IMR-90 (cell line): ENCODE measurements around the gene NFIX. TPM values are rescaled to one million over a fixed set of nuclear protein-coding genes. Genes with fewer than 3 reads are reported as not detected.
"Not testable (repeated sequence)": the region's sequence is repeated elsewhere in the genome, so short reads cannot be mapped to it uniquely, and the experiment has no call there.

Experiments used
- ATAC-seq: fragments of 200-7000 bp; cut with Tn5 transposase; 2 replicates; pipeline ENCODE4 v1.9.1; 2020; ENCODE audit warnings: low read depth, mild to moderate bottlenecking, moderate library complexity
- BruUV-seq: library from RNA; stranded (reverse); fragments of 400-500 nt; replicated peaks from 2 replicates; lab custom pipeline; 2021; lab: Mats Ljungman, UMichigan
- CTCF ChIA-PET: fragments of 300-600 bp; formaldehyde crosslinking; extraction: SDS; loops from one replicate; lab custom pipeline; 2021; ENCODE audit warnings: antibody characterized with exemption; lab: Yijun Ruan, JAX
- POLR2A ChIA-PET: fragments of 300-600 bp; sonication (Branson Sonifier 250); formaldehyde crosslinking; loops from one replicate; lab custom pipeline; 2022; ENCODE audit warnings: antibody characterized with exemption; ENCODE audit not compliant: unreplicated experiment; lab: Charles Lee
- DNase-seq: peaks from one replicate; pipeline ENCODE4 v3.0.0; 2013
- H2AFZ ChIP-seq: replicated peaks from 2 replicates; pipeline ENCODE3; 2013; ENCODE audit warnings: low read length, mild to moderate bottlenecking; ENCODE audit not compliant: poor library complexity
- H2AK5ac ChIP-seq: 2 replicates; pipeline ENCODE4 v1.6.1; 2013; ENCODE audit warnings: low read depth, low read length, inconsistent platforms
- H2AK9ac ChIP-seq: replicated peaks from 2 replicates; pipeline ENCODE3; 2013; ENCODE audit warnings: mild to moderate bottlenecking, low read depth, low read length, moderate library complexity; ENCODE audit not compliant: poor library complexity
- H2BK120ac ChIP-seq: 2 replicates; pipeline ENCODE4 v1.6.1; 2013; ENCODE audit warnings: low read depth, low read length, inconsistent platforms
- H2BK15ac ChIP-seq: 3 replicates; pipeline ENCODE4 v1.6.1; 2013; ENCODE audit warnings: low read depth, low read length, inconsistent platforms
- H2BK20ac ChIP-seq: 2 replicates; pipeline ENCODE4 v1.6.1; 2013; ENCODE audit warnings: low read depth, mild to moderate bottlenecking, inconsistent platforms, low read length, moderate library complexity
- H2BK5ac ChIP-seq: 2 replicates; pipeline ENCODE4 v1.6.1; 2013; ENCODE audit warnings: mild to moderate bottlenecking, low read depth, low read length, inconsistent platforms; ENCODE audit not compliant: poor library complexity, severe bottlenecking
- H3K14ac ChIP-seq: replicated peaks from 2 replicates; pipeline ENCODE4 v1.6.1; 2013; ENCODE audit warnings: low read depth, low read length, inconsistent platforms
- H3K18ac ChIP-seq: 2 replicates; pipeline ENCODE4 v1.6.1; 2013; ENCODE audit warnings: low read depth, low read length, control low read depth
- H3K23ac ChIP-seq: 2 replicates; pipeline ENCODE4 v1.6.1; 2013; ENCODE audit warnings: low read depth, low read length, inconsistent platforms
- H3K27ac ChIP-seq: 2 replicates; pipeline ENCODE4 v1.5.1; 2013; ENCODE audit warnings: mild to moderate bottlenecking, control low read depth, low read length; ENCODE audit not compliant: insufficient read depth
- H3K27me3 ChIP-seq: 2 replicates; pipeline ENCODE4 v1.6.1; 2013; ENCODE audit warnings: low read length; ENCODE audit not compliant: control insufficient read depth, insufficient read depth
- H3K36me3 ChIP-seq: 2 replicates; pipeline ENCODE4 v1.6.1; 2013; ENCODE audit warnings: low read length, mixed read lengths; ENCODE audit not compliant: control insufficient read depth, insufficient read depth
- H3K4ac ChIP-seq: 2 replicates; pipeline ENCODE4 v1.6.1; 2013; ENCODE audit warnings: low read depth, low read length, inconsistent platforms
- H3K4me1 ChIP-seq: 2 replicates; pipeline ENCODE4 v1.6.1; 2013; ENCODE audit warnings: low read length, mixed read lengths; ENCODE audit not compliant: control insufficient read depth, insufficient read depth
- H3K4me2 ChIP-seq: 2 replicates; pipeline ENCODE4 v1.6.1; 2013; ENCODE audit warnings: low read depth, mild to moderate bottlenecking, control low read depth, low read length, moderate library complexity
- H3K4me3 ChIP-seq: 2 replicates; pipeline ENCODE4 v1.5.1; 2013; ENCODE audit warnings: low read depth, mild to moderate bottlenecking, control low read depth, low read length, moderate library complexity; ENCODE audit not compliant: insufficient read depth
- H3K56ac ChIP-seq: 2 replicates; pipeline ENCODE4 v1.6.1; 2013; ENCODE audit warnings: low read length, inconsistent platforms; ENCODE audit not compliant: insufficient read depth; ENCODE audit errors: extremely low read depth
- H3K79me1 ChIP-seq, 2 experiments: 2 replicates each; pipeline ENCODE4 v1.6.1; 2013; ENCODE audit warnings: low read length in 2 of 2, inconsistent platforms in 1 of 2, low read depth in 1 of 2
- H3K9ac ChIP-seq: 2 replicates; pipeline ENCODE4 v1.6.1; 2013; ENCODE audit warnings: low read depth, low read length, control low read depth
- H3K9me1 ChIP-seq: 2 replicates; pipeline ENCODE4 v1.6.1; 2013; ENCODE audit warnings: low read length, inconsistent platforms; ENCODE audit not compliant: insufficient read depth
- H3K9me3 ChIP-seq: 2 replicates; pipeline ENCODE4 v1.6.1; 2013; ENCODE audit warnings: low read length; ENCODE audit not compliant: control insufficient read depth, insufficient read depth
- H4K20me1 ChIP-seq: 2 replicates; pipeline ENCODE4 v1.6.1; 2013; ENCODE audit warnings: low read length, inconsistent platforms; ENCODE audit not compliant: insufficient read depth
- H4K5ac ChIP-seq: 2 replicates; pipeline ENCODE4 v1.6.1; 2013; ENCODE audit warnings: mild to moderate bottlenecking, low read depth, low read length, control low read depth
- H4K8ac ChIP-seq, 2 experiments: 2 replicates each; pipeline ENCODE4 v1.6.1; 2013; ENCODE audit warnings: low read depth in 2 of 2, low read length in 2 of 2, control low read depth in 1 of 2, inconsistent platforms in 1 of 2
- H4K91ac ChIP-seq: 2 replicates; pipeline ENCODE4 v1.6.1; 2013; ENCODE audit warnings: low read depth, low read length, inconsistent platforms; ENCODE audit not compliant: insufficient read depth
- WGBS, 2 experiments: methylation state at CpG; one replicate each; pipeline versions ENCODE4 v1.1.5 to v1.1.7; 2013; ENCODE audit warnings: missing lambda C conversion rate in 2 of 2; ENCODE audit not compliant: insufficient read length in 1 of 2; ENCODE audit errors: extremely low coverage in 2 of 2; 5-methylcytosine and 5-hydroxymethylcytosine counted together
- dilution Hi-C: fragments of 300-500 bp; cut with HindIII; formaldehyde crosslinking; loops from one replicate; pipeline ENCODE4 v1.14.3; 2018; ENCODE audit warnings: low sequenced_read_pairs; ENCODE audit not compliant: unreplicated experiment
- in situ Hi-C: fragments of 300-500 bp; cut with MboI; formaldehyde crosslinking; loops from 3 replicates; pipeline ENCODE4 v1.14.3; 2019; ENCODE audit warnings: low sequenced_read_pairs, inconsistent platforms, mixed read lengths
- intact Hi-C: fragments of 100-400 bp; cut with micrococcal nuclease; formaldehyde crosslinking; loops from 2 replicates; pipeline ENCODE4 v1.10.0; 2022
- polyA plus RNA-seq, 3 experiments: library from polyadenylated mRNA; depleted of rRNA; stranded (reverse); fragments of >200 nt; gene quantifications; 2 replicates each; pipeline ENCODE4 v1.2.3, GENCODE V29; 2012; ENCODE audit warnings: low replicate concordance in 1 of 3
- total RNA-seq: library from RNA; depleted of rRNA; stranded (reverse); fragments of >200 nt; gene quantifications from 2 replicates; pipeline ENCODE4 v1.2.3, GENCODE V29; 2012

NFIX gene
- total and polyA plus RNA-seq, 2 of the 4 experiments (the other 2 are of a cell fraction), result 10.2 to 47.7 TPM

- in situ Hi-C loops, H2BK15ac ChIP-seq, H2BK120ac ChIP-seq, ATAC-seq, dilution Hi-C loops, H3K9me3 ChIP-seq, intact Hi-C loops, H3K18ac ChIP-seq, BruUV-seq, H3K27me3 ChIP-seq, H3K9me1 ChIP-seq, H3K56ac ChIP-seq, H2BK5ac ChIP-seq, H2AK5ac ChIP-seq, DNase-seq, H2BK20ac ChIP-seq, H4K91ac ChIP-seq: not testable (repeated sequence)
- H3K4me2 ChIP-seq, result peak overlapping the region; percentile 93
- H4K8ac ChIP-seq, result 0 out of 4 replicates have a peak overlapping the region, but pooled peaks of 1 of the 2 experiments have one; percentile 47
- WGBS, 2 experiments, result no CpG with 5 or more reads among the region's 9 CpGs
- ChIA-PET CTCF (interaction anchor here (3.2 kb wide), 1 partner anchor 10 kb away, joined by 18 read pairs; no protein-coding TSS in a partner anchor), POLR2A (interaction anchor here (1.0 kb wide), 1 partner anchor 9 kb away, joined by 4 read pairs; the partner anchor contains the start of gene RAD23A)
- peak overlapping the region; percentile 98 for H3K4me3 ChIP-seq
- H3K4ac ChIP-seq, result peak overlapping the region; percentile 53; the same call in 1 of the 2 replicates
- peaks cover 25% of the 10 kb centered on the region for H3K4me1 ChIP-seq
- peaks cover 25% of the 10 kb centered on the region; the same call in 1 of the 2 replicates for H4K20me1 ChIP-seq
- peak overlapping the region; percentile 93; the same call in 1 of the 2 replicates for H3K9ac ChIP-seq
- H3K79me1 ChIP-seq, result peaks cover 15 to 58% of the 10 kb centered on the region in 2 experiments
- peak overlapping the region; percentile 88 for H2AK9ac ChIP-seq
- peaks cover 39% of the 10 kb centered on the region for H3K36me3 ChIP-seq
- H3K27ac ChIP-seq, result 0 out of 2 replicates have a peak overlapping the region, but pooled peaks have one; percentile 9
- peak overlapping the region; percentile 41; the same call in 1 of the 2 replicates for H3K23ac ChIP-seq
- H4K5ac ChIP-seq, result 0 out of 2 replicates have a peak overlapping the region, but pooled peaks have one; percentile 98
- H2AFZ ChIP-seq, result peak overlapping the region; percentile 13
- 0 out of 2 replicates have a peak overlapping the region, but pooled peaks have one; percentile 50 for H3K14ac ChIP-seq
Observed at GRCh38 chr19:12955575-12955974, 39.7 kb upstream of the NFIX start.
